ENCODE results near the gene MYL3.

The MYL3 gene

DNA sequence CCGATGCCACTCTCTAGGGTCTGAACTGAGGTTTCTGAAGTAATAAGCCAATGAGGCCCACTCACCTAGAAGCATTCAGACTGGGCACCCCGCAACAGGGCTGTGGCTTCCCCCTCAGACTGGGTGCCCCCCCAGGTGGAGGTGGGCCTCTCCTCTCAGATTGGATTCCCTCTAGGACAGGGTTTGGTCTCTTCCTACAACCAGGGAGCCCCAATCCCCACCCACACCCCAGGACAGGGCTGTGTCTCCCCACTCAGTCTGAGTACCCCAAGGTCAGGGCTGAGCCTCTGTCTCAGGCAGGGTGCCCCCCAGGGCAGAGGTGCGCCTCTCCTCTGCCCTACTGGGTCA lies 41.9 kb upstream of the MYL3 start:
- TF ChIP-seq, protein P1, sequence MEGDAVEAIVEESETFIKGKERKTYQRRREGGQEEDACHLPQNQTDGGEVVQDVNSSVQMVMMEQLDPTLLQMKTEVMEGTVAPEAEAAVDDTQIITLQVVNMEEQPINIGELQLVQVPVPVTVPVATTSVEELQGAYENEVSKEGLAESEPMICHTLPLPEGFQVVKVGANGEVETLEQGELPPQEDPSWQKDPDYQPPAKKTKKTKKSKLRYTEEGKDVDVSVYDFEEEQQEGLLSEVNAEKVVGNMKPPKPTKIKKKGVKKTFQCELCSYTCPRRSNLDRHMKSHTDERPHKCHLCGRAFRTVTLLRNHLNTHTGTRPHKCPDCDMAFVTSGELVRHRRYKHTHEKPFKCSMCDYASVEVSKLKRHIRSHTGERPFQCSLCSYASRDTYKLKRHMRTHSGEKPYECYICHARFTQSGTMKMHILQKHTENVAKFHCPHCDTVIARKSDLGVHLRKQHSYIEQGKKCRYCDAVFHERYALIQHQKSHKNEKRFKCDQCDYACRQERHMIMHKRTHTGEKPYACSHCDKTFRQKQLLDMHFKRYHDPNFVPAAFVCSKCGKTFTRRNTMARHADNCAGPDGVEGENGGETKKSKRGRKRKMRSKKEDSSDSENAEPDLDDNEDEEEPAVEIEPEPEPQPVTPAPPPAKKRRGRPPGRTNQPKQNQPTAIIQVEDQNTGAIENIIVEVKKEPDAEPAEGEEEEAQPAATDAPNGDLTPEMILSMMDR (IDR thresholded peaks at IDR 0.05; ENCODE audit: unreplicated experiment in 3 of 3): no peak
- H3K27ac Mint-ChIP-seq: no peak overlapping the region
- peaks cover 4% of the 10 kb centered on the region for H3K4me1 Mint-ChIP-seq
- no peaks in the 10 kb centered on the region for H3K9me3 Mint-ChIP-seq
- no peak overlapping the region for H3K4me3 Mint-ChIP-seq
- no peaks in the 10 kb centered on the region for H3K36me3 Mint-ChIP-seq (ENCODE audit: low read depth)
- no peaks in the 10 kb centered on the region for H3K27me3 Mint-ChIP-seq (ENCODE audit: low read depth)

DNA sequence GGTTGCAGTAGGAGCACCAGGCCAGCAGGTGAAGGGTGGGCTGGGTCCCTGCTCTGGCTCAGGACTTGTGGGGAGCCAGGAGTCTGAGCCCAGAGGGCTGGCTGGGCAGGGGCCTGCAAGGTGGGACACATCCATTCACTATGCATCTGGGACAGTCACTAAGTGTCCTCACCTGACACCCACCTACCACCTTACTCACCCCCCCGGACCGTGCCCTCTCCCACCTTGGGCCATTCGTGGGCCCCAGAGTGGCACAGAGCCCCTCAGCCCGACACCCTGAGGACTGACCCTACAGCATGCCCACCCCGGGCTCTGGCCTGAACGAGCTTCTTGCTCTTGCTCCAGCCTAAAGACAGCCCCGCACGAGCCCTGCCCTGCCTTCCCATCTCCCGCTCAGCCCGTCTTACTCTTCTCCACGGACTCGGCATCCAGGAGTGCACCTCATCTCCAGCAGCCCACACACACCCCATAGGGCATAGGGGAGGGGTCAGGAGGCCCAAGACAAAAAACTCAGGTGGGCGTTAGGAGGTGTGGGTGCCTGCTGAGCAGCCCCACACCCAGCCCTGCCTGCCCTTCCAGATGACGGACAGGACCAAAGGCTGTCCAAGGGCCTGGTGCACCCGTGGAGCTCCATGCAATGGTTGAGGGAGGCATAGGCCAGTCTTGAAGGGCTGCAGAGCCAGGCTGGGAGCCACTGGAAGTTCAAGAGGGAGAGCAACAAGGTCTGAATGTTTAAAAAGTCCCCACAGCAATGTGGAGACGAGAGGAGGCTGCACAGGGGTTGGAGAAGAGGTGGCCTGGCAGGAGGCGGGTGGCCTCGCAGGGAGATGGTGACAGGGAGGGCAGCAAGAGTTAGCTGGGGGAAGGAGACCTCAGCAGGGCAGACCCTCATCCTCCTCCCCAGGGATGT lies 41.3 kb upstream of the MYL3 start:
- no peak overlapping the region for H3K4me3 Mint-ChIP-seq
- no peaks in the 10 kb centered on the region for H3K27me3 Mint-ChIP-seq (ENCODE audit: low read depth)
- H3K9me3 Mint-ChIP-seq: no peaks in the 10 kb centered on the region
- peak overlapping the region in 2 of 3 experiments; percentile 18 to 38 for H3K27ac Mint-ChIP-seq
- H3K4me1 Mint-ChIP-seq: peaks cover 3% of the 10 kb centered on the region
- no peaks in the 10 kb centered on the region for H3K36me3 Mint-ChIP-seq (ENCODE audit: low read depth)
- TF ChIP-seq, protein P1 (IDR thresholded peaks at IDR 0.05; ENCODE audit: unreplicated experiment in 3 of 3): no peak

DNA sequence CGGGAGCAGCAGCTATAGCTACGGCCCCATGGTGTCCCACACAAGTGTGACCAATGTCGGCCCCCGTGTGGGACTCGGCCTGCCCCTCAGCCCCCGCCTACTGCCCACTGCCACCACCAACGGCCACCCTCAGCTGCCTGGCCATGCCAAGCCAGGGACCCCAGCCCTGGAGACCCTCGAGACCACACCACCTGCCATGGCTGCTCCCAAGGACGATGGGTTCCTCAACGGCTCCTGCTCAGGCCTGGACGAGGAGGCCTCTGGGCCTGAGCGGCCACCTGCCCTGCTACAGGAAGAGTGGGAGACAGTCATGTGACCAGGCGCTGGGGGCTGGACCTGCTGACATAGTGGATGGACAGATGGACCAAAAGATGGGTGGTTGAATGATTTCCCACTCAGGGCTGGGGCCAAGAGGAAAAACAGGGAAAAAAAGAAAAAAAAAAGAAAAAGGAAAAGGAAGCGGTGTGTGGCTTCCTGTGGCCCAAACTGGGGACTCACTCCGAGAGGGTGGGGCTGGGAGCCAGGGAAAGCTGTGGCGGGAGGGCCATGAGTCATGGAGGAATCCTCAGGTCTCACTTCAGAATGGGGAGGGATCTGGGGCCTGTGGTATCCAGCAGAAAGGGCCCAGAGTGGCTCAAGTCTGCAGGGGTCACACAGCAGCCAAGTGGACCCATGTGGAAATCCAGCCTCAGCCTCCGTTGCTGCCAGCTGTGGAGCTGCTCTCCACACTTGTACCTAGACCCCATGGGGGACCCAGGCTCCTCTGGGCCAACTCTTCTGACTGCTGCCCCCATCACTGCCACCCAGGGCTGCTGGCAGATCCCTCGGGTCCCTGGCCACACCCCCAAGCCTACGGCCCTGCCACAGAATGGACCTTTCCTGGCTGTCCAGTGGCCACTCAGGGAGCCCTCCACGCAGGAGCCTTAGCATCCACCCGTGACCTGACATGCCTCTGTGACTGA lies 40.4 kb upstream of the MYL3 start:
- H3K9me3 Mint-ChIP-seq: no peaks in the 10 kb centered on the region
- H3K27ac Mint-ChIP-seq: no peak overlapping the region
- no peaks in the 10 kb centered on the region for H3K4me1 Mint-ChIP-seq
- H3K36me3 Mint-ChIP-seq (ENCODE audit: low read depth): peaks cover 6% of the 10 kb centered on the region
- TF ChIP-seq, protein P1 (IDR thresholded peaks at IDR 0.05; ENCODE audit: unreplicated experiment in 3 of 3): no peak
- no peak overlapping the region for H3K4me3 Mint-ChIP-seq
- no peaks in the 10 kb centered on the region for H3K27me3 Mint-ChIP-seq (ENCODE audit: low read depth)

DNA sequence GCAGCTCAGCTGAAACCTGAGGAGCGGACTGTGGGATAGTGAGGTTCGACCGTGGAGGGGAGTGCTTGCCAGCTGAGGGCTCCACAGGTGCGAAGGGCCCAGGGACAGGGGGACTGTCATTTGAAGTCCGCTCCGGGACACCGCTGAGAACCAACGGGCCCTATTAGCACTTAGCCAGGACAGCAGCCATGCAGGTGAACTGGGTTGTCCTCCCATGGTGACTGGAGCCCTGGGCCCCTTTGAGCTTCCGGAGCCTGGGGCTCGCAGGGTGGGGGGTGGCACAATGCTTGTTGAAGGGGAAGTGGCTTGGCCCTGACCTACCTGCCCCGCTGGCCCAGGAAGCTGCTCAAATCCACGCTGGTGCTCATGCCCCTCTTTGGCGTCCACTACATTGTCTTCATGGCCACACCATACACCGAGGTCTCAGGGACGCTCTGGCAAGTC lies 39.0 kb upstream of the MYL3 start:
- Mint-ChIP-seq H3K27ac (no peak overlapping the region), H3K4me1 (no peaks in the 10 kb centered on the region), H3K9me3 (no peaks in the 10 kb centered on the region), H3K27me3 (ENCODE audit: low read depth) (no peaks in the 10 kb centered on the region), H3K36me3 (ENCODE audit: low read depth) (peaks cover 6% of the 10 kb centered on the region), H3K4me3 (no peak overlapping the region)
- TF ChIP-seq, protein P1 (IDR thresholded peaks at IDR 0.05; ENCODE audit: unreplicated experiment in 3 of 3): no peak

DNA sequence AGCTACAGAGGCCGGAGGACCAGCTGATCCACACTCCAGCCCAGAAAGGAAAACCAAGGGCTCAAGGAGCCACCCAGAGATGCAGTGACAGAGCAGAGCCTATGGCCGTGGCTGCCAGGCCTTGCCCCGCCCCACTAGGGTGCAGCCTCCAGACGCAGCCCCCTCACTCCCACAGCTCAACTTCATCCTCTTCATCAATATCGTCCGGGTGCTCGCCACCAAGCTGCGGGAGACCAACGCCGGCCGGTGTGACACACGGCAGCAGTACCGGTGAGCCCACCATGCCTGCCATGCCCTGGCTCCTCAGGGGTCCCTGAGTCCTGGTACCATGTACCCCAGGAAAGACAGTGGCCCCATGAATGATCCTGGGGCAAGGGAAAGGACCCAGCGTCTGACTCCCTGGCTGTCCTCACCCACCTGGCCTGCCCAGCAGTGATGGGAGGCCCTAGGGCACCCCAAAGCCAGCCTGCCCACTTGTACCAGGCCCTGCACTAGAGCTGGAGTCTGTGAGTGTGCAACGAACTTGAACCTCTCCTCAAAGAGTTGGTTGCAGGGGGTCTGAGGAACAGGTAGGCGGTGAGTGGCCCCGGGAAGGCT lies 38.4 kb upstream of the MYL3 start:
- no peak overlapping the region for H3K27ac Mint-ChIP-seq
- H3K4me3 Mint-ChIP-seq: no peak overlapping the region
- TF ChIP-seq, protein P1 (IDR thresholded peaks at IDR 0.05; ENCODE audit: unreplicated experiment in 3 of 3): no peak
- no peaks in the 10 kb centered on the region for H3K9me3 Mint-ChIP-seq
- no peaks in the 10 kb centered on the region for H3K27me3 Mint-ChIP-seq (ENCODE audit: low read depth)
- H3K36me3 Mint-ChIP-seq (ENCODE audit: low read depth): peaks cover 6% of the 10 kb centered on the region
- no peaks in the 10 kb centered on the region for H3K4me1 Mint-ChIP-seq
